ENCODE measurements around the gene MOCOS.
"Not testable (repeated sequence)": the region's sequence is repeated elsewhere in the genome, so short reads cannot be mapped to it uniquely, and the experiment has no call there.

Gene MOCOS

DNA sequence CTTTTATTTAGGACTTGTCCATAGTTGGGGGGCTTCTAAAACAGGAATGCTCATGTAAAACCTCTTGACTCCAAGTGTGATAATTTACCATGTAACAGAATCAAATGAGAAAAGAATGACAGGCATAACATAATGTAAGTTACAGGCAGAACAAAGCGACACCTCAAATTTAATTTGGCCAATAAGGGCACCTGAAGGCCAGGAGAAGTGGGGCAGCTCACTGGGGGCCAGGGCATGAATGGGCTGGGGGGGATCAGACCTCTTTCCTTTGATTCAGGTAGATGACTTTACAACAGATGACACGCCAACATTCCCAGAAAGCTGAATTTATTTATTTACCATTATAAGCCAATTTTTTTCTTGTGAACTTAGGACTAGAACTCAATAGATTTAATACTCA lies 14.5 kb downstream of the MOCOS start:
- DNase-seq: no peak

DNA sequence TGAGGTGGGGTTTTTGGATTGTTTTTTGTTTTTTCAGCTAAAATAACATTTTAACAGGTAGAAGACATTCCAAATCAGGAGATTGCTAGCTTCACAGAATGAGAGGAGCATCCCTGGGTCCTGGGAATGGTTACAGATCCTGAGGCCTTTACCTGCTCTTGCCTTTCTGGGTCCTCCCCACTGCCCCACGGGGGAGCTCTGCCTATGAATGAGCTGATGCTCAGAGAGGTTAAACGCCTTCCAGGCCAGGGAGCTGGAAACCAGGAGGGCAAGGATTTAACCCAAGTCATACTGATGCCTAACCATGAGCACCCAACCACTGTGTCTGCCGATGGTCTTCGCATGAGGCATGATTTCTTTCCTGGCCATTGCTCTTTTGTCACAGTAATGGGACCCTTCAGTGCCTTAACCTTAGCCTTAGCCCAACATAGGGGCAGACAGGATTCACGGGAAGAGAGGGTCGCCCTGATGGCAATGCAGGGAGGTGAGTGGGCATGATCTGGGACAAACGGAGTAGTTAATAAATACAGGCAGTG lies 16.1 kb downstream of the MOCOS start:
- DNase-seq: peak; percentile 10

DNA sequence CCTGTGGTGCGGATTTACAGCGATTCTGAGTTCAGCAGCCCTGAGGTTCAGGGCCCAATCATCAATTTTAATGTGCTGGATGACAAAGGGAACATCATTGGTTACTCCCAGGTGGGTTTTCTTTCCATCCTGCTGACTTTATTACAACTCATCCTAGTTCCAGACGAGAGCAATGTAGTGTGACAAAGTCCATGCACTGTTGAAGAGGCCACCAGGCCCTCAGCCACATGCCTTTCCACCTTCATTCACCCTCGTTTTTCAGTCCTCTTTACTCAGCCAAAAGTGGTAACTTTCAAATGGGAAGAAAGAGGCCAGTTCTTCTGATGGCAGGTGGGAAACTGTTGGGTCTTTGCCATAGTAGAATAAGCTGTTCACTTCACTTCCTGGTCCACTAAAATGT lies 17.9 kb downstream of the MOCOS start:
- DNase-seq: peak; percentile 7

DNA sequence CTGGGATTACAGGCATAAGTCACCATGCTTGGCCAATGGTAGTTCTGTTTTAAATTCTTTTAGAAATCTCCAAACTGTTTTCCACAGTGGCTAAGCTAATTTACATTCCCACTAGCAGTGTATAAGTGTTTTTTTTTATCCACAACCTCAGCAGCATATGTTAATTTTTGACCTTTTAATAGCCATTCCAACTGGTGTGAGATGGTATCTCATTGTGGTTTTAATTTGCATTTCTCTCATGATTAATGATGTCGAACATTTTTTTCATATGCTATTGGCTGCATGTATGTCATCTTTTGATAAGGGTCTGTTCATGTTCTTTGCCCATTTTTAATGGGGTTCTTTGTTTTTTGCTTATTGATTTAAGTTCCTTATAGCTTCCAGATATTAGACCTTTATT lies 20.0 kb downstream of the MOCOS start:
- DNase-seq: no peak

DNA sequence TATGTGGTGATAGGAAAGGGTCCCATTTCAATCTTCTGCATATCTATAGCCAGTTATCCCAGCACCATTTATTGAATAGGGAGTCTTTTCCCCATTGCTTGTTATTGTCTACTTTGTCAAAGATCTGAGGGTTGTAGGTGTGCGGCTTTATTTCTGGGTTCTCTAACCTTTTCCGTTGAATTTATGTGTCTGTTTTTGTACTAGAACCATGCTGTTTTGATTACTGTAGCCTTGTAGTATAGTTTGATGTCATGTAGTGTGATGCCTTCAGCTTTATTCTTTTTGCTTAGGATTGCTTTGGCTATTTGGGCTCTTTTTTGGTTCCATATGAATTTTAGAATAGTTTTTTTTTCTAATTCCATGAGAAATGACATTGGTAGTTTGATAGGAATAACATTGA lies 20.7 kb downstream of the MOCOS start:
- not testable (repeated sequence) for DNase-seq

DNA sequence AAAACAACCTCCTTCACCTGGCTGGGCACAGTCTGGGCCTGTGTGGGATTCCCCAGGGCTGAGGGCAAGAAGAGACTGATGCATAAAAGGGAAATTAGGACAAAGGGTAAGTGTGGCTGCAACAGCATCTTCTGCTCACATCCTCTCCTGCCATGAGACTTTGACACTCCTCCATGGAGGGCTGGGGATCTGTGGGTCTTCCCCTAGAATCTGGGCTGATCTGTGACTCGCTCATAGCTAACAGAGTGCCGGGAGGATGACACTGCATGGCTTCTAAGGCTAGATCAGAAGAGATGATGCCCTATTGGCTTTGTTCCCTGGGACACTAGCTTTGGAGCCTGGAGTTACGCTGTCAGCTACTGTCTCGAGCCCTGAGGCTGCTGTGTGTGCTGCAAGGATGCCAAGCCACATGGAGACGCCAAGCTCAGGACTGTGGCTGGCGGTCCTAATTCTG lies 24.3 kb downstream of the MOCOS start:
- no peak for DNase-seq

DNA sequence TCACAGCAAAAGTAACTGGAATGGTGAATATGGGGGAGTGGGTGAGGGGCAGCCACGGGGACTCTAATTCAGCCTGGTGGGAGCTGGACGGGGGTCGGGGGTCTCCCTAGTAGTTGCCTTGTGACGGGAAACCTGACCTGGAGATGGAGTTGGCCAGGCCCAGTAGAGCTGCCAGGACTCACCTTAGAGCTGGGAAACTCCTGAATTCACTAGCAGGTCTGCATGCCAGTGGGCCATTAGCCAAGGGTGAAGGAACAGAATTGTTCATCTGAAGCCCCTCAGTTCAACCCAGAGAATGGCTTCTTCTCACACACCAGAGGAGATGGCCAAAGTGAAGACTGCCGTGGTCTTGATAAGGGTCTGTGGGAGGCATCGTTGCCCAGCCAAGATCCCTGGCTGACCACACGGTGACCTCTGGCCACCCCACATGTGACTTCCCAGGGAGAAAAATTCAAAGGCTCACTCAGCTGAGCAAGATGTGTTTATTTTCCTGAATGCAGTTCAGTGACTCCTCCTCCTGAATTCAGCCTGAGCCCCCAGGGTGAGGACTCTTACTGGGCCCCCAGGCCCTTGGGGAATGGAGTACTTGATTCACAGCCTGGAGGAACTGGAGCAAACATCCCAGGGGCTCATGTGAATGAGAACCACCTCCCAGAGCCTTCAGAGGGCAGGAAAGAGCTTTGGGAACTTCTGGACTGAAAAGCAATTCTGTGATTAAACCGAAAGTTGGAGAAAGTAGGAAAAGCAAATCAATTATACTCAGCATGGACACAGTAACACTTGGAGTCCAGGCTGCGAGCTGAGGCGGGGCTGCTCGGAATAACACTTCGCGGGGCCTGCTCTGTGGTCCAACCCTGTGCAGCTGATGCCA lies 25.2 kb downstream of the MOCOS start:
- DNase-seq: no peak

DNA sequence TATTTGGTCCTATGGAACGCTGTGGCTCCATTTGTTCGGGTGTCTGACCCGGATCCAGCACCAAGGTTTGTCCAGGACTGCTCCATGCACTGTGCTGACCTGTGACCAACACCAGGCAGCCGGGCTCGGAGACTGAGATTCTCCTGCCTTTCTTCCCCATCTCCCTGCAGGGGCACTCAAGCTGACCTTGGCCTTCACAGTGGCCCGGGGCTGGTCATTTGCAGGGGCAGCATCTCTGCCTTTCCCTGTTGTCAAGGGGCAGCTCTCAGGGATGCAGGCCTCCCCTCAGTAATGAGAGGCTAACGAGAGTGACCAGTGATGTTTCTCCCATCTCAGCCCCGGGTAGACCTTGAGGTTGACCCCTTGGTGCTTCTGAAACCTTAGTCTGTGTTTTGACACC lies 27.5 kb downstream of the MOCOS start:
- no peak for DNase-seq

DNA sequence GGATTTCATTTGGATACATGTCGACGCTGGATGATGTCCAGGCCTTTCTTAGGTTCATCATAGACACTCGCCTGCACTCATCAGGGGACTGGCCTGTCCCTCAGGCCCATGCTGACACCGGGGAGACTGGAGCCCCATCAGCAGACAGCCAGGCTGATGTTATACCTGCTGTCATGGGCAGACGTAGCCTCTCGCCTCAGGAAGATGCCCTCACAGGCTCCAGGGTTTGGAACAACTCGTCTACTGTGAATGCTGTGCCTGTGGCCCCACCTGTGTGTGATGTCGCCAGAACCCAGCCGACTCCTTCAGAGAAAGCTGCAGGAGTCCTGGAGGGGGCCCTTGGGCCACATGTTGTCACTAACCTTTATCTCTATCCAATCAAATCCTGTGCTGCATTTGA lies 28.3 kb downstream of the MOCOS start:
- no peak for DNase-seq

DNA sequence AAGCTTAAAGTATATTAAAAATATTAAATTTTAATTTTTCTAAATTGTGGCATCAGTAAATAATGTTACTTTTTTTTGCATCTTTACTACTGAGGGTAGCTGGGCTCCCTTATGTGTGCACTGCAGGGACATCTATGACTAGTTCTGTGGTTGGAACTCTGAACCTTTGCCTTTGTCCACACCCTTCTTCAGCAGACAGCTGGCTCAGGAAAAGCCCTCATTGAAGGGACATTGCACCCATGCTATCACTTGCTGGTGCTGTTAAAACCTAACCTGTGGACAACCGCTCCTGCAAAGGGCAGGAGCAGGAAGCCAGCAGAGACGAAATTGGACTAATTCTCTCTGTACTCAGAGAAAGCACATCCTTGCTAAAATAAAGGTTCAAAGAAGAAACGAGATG lies 30.1 kb downstream of the MOCOS start:
- no peak for DNase-seq

DNA sequence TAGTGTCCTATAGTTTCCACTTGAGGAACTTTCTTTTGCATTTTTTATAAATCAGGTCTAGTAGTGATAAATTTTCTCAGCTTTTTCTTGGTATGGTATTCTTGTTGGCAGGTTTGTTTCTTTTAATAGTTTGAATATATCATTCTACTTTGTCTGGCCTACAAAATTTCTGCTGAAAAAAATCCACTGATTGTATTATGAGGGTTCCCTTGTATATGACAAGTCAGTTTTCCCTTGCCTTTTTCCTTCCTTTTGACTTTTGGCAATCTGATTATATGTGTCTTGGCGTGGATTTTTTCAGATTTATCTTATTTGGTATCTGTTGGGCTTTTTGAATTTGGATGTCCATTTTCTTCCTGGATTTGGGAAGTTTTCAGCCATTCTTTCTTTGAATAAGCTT lies 41.9 kb downstream of the MOCOS start:
- DNase-seq: no peak

DNA sequence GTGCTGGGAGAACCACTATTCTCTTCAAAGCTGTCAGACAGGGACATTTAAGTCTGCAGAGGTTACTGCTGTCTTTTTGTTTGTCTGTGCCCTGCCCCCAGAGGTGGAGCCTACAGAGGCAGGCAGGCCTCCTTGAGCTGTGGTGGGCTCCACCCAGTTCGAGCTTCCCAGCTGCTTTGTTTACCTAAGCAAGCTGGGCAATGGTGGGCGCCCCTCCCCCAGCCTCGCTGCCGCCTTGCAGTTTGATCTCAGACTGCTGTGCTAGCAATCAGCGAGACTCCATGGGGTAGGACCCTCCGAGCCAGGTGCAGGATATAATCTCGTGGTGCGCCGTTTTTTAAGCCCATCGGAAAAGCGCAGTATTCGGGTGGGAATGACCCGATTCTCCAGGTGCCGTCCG lies 53.2 kb downstream of the MOCOS start:
- DNase-seq: not testable (repeated sequence)

DNA sequence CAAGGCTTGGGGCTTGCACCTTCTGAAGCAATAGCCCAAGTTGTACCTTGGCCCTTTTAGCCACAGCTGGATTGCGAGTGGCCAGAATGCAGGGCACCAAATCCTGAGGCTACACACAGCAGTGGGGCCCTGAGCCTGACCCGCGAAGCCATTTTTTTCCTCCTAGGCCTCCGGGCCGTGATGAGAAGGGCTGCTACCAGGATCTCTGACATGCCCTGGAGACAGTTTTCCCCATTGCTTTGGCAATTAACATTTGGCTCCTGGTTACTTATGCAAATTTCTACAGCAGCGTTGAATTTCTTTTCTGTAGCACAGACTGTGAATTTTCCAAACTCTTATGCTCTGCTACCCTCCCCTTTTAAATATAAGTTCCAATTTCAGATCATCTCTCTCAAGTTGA lies 54.5 kb downstream of the MOCOS start:
- no peak for DNase-seq

DNA sequence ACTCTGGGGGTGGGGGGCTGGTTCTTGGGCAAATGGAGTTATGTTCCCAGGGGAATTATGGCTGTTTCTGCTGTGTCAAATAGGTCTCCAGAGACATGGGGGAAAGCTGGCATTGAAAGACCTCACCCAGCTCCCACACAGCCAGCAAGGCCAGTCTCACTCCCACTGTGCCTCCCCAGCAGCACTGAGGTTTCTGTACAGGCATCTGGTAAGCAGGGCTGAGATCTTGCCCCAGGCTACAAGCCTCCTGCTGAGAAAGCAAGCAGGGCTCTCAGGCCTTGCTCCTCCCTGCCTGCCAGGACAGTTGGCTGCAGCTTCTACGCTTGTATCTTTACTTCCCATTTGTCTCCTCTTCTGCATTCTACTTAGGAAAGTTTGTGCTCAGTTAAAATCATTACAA lies 59.7 kb downstream of the MOCOS start:
- no peak for DNase-seq

DNA sequence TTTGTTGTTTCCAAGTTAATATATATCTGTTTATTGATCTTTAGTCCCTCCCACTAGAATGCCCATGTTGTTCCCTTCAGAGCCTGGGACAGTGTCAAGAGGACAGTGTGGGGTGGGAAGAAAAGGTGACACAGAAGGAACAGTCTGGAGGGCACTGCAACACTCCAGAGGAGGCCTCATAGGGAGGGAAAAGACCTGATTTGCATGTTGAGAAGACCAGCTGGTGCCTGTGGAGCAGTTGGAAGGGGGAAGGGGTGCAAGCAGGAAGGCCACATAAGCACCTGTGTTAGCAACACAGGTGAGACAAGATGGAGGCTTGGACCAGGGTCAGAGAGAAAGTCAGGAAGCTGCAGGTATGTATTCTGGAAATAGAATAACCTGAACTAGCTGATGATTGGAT lies 62.1 kb downstream of the MOCOS start:
- no peak for DNase-seq

DNA sequence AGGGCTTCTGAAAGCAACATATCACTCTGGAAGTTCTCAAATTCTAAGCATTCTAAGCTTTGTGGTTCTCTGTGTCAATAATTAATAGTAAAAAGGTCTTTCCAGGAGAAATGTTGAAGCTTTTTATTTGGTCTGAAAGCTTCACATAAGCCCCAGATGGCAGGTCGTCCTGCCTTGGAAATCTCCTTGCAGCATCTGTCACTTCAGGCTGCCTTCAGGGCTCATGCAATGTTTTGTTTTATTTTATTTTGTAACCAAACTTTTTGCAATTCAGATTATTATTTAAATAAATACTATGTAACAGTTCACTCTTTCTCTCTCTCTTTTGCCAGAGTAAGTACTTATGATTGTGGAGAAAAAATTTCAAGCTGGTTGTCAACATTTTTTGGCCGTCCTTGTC lies 63.5 kb downstream of the MOCOS start:
- DNase-seq: no peak

DNA sequence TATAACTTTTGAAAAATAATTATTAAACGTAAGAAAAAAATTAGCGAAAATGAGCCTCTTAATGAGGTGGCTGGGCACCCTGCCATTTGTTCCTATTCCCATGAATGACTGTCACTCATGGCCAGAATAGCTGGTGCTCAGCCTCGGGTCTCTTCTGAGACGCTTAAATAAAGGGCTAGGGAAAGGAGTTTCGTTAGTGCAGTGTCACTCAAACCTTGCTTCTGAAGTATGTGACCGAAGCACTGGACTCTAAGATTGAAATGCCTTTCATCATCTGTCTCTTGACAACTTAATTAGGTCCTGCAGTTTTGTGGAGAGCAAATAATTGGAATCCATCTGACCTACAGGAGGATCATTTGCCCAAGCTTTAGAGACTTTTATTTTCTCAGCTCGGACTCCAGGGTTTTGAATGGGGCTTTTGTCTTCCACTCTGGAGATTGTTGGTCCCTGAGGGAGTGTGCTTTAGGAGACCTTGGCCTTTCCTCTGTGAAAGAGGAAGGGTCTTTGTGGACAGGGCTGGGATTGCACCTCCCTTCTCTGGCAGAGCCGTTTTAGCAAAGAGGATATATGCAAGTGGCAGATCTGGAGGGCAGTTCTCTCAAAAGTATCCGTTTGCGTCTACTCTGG lies 67.9 kb downstream of the MOCOS start:
- no peak for DNase-seq

DNA sequence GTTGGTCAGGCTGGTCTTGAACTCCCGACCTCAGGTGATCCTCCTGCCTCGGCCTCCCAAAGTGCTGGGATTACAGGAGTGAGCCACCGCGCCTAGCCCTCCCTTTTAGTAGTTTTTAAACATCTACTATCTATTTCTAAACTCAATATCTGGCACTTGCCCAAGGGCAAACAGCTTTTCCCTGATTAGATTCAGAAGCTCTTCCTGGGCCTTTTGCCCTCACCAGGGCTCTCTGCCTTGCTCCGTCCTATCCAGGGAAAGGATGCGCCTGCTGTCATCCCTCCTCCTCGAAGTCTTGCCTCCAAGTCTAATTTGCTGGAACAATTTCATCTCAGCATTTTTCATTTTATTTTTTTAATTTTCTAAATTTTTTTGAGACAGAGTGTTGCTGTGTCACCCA lies 68.8 kb downstream of the MOCOS start:
- no peak for DNase-seq

DNA sequence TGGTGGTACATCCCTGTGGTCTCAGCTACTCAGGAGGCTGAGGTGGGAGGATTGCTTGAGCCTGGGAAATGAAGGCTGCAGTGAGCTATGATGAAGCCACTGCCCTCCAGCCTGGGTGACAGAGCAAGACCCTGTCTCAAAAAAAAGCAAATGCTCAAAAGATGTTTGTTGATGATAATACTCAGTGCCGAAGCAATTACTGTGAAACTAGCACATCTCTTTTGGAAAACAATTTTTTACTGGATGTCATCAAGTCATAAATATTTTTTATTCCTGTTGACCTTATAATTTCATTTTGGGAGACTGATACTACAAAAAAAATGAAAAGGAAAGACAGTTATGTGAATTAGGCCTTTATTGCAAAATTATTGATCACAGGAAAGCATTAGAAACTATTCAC lies 75.7 kb downstream of the MOCOS start:
- DNase-seq: no peak

DNA sequence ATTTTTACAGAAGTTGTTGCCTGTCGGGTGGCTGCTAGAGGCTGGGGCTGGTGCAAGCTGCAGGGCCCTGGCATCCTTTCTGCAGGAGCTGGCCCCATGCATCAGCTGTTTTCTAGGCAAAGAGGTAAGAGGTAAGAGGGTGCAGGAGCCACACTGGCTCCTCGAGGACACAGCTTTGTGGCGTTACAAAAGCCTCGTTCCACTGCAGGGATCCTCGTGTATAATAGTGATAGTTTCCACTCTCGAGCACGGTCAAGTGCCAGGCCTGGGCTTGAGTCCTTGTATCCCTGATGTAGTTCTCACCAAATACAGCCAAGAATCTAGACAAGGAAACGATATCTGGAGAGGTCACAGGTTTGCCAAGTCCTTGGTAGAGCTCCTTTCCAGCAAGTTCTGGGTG lies 77.0 kb downstream of the MOCOS start:
- no peak for DNase-seq

DNA sequence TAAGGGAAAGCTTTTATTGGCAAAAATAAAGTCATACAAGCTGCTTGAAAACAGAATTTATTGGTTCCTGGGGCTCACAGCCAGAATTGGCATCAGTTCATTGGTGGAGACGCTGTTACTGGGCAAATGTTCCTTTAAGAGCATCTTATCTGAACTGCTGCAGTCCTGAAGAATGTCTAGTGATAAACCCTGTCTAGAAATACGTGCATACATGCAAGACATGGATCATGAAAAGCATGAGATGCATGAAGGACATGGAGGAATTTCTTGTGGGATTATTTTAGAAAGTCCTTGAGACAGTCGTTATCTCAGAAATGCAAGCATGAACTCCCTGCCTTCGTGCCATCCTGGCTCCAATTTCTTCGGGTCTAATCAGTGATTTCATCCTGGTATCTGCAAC lies 77.7 kb downstream of the MOCOS start:
- no peak for DNase-seq

DNA sequence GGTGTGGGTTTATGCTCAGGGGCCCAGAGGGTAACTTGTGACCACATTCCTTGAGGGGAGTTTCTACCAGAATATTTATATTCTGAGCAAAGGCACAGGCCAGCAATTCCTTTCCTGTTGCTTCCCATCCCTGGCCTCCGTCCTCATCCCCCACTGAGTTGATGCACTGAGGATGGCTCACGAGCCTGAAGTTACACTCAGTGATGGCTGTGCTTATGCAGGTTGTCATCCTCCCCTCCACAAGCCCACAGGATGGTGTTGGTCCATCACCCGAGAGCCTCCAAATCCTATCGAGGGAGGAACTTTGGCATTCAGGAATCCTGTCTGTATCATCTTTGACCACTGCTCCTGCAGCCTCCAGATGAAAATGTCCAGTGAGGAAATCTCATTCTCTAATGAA lies 81.9 kb downstream of the MOCOS start:
- no peak for DNase-seq

DNA sequence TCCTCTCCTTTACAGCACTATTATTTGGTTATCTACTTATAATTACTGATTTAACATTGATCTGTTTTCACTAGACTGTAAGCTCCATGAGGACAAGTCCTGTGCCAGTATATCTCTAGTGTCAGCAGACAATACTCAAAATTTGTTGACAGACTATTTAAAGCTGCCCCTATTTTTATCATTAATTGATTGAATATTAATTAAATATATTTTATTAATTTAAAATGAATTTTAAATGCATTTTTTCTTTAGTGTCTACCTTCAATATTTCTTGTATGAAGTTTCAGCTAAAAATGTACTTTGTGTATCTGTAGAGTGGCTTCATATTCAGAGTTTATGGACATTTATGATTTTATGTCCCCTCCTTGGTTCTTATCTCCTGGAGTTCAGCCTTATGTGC lies 83.9 kb downstream of the MOCOS start:
- no peak for DNase-seq

DNA sequence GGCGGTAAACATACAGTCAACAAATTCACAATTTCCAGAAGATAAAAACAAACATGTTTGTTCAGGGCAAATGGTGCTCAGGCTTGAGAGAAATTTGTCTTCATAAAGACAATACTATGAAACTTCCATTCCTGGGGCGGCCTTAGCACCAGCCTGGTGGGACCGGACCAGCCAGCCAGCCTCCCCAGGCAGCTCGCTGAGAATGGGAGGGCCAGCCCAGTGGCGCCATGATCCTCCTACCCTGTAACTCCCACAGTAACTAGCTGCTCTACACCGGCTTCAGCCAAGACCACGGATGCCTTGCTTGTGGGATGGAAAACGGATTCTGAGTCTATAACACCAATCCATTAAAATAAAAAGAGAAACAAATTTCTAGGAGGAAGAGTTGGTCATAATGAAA lies 86.0 kb downstream of the MOCOS start:
- no peak for DNase-seq
